H1 (cell line): ENCODE results near the gene CLIP3. TPM values are rescaled to one million over a fixed set of nuclear protein-coding genes. Genes with fewer than 3 reads are reported as not detected.

Experiments used
- ATF3 ChIP-seq: IDR thresholded peaks from 2 replicates; pipeline ENCODE4 v1.6.1; 2011; ENCODE audit warnings: low read depth, mild to moderate bottlenecking, low read length; ENCODE audit not compliant: insufficient read depth
- BACH1 ChIP-seq: IDR thresholded peaks from 2 replicates; pipeline ENCODE4 v1.6.1; 2012; ENCODE audit warnings: low read length, improper control_type of control experiment
- BRCA1 ChIP-seq: IDR thresholded peaks from 2 replicates; pipeline ENCODE4 v1.6.1; 2012; ENCODE audit warnings: low read depth, low read length, improper control_type of control experiment
- CBX5 ChIP-seq: fragments of 300-800, 300-1000 bp; sonication (generic); IDR thresholded peaks from 2 replicates; pipeline ENCODE4 v1.7.1; 2016; ENCODE audit warnings: antibody characterized with exemption, low read length, low read depth
- FOSL1 ChIP-seq: IDR thresholded peaks from 2 replicates; pipeline ENCODE4 v1.6.1; 2011; ENCODE audit warnings: mild to moderate bottlenecking, low read depth, low read length, moderate library complexity; ENCODE audit not compliant: insufficient read depth
- JUND ChIP-seq: IDR thresholded peaks from 2 replicates; pipeline ENCODE4 v1.6.1; 2011; ENCODE audit warnings: mild to moderate bottlenecking, improper control_type of control experiment, low read length
- NRF1 ChIP-seq: IDR thresholded peaks from 2 replicates; pipeline ENCODE4 v1.6.1; 2011; ENCODE audit warnings: mild to moderate bottlenecking, low read depth, low read length, improper control_type of control experiment
- SAP30 ChIP-seq: fragments of 300-600 bp; sonication (generic); IDR thresholded peaks from 2 replicates; pipeline ENCODE4 v1.7.1; 2012; ENCODE audit warnings: low read length, moderate library complexity, mild to moderate bottlenecking, inconsistent platforms; ENCODE audit not compliant: insufficient read depth, insufficient replicate concordance
- SIRT6 ChIP-seq: IDR thresholded peaks from one replicate; pipeline ENCODE4 v1.7.1; 2012; ENCODE audit warnings: low read length, inconsistent platforms
- TEAD4 ChIP-seq: IDR thresholded peaks from 2 replicates; pipeline ENCODE4 v1.6.1; 2012; ENCODE audit warnings: low read depth, low read length, inconsistent platforms, mixed read lengths
- USF2 ChIP-seq: IDR thresholded peaks from 2 replicates; pipeline ENCODE4 v1.6.1; 2011; ENCODE audit warnings: low read length, improper control_type of control experiment
- YY1 ChIP-seq: IDR thresholded peaks from 2 replicates; pipeline ENCODE4 v1.6.1; 2011; ENCODE audit warnings: low read depth, mild to moderate bottlenecking, low read length
- ZNF274 ChIP-seq: IDR thresholded peaks from 2 replicates; pipeline ENCODE4 v1.7.0; 2012; ENCODE audit warnings: low read length, borderline replicate concordance; ENCODE audit errors: extremely low read depth
- polyA plus RNA-seq, 7 experiments: library from polyadenylated mRNA; depleted of rRNA in 3 of 7; stranded (reverse) in 5 of 7; unstranded in 2 of 7; fragments of >200 nt in 5 of 7; fragments of 200-250 nt in 2 of 7; gene quantifications; 1 replicate in 5 of 7; 2 replicates in 1 of 7; 4 replicates in 1 of 7; pipeline versions ENCODE4 v1.2.1 to v1.2.3, GENCODE V29; 2011 to 2013; ENCODE audit warnings: missing spikeins in 2 of 7, mixed read lengths in 2 of 7
- total RNA-seq: library from RNA; stranded (reverse); fragmentation: NEBNext Ultra II Directional; extraction: Animal tissue kit (Norgen Biotek cat#: 25700); gene quantifications from 2 replicates; pipeline ENCODE4 v1.2.1, GENCODE V29; 2021

CLIP3 gene
- total and polyA plus RNA-seq, 2 of the 8 experiments (the other 6 are each of a cell fraction or from before 2014, with no cell fraction given) = 5.9 to 21.7 TPM

- TF ChIP-seq BRCA1 (no peak), ZNF274 (no peak), FOSL1 (no peak), YY1 (0 out of 2 replicates have a peak, but pooled peaks have one; percentile 4), BACH1 (peak; percentile 24; the same call in 1 of the 2 replicates), SAP30 (no peak), CBX5 (no peak), JUND (no peak), SIRT6 (no peak), ATF3 (no peak), NRF1 (no peak), USF2 (no peak), TEAD4 (no peak)
Observed at GRCh38 chr19:36014012-36014924, 18.4 kb downstream of the CLIP3 start, which contains the start of gene ALKBH6 (continued).
